Right cardiac atrium (tissue), 5 donors: Measurements from ENCODE around the gene BCL6. TPM values are rescaled to one million over a fixed set of nuclear protein-coding genes. Genes with fewer than 3 reads are reported as not detected.

Experiments
- ATAC-seq, 2 donors: fragments of 200-7000 bp; cut with Tn5 transposase; one replicate each; pipeline versions ENCODE4 v1.8.0 to v1.9.1; 2020; ENCODE audit warnings: moderate library complexity in 2 of 2, mild to moderate bottlenecking in 1 of 2
- DNase-seq, 3 donors: peaks; one replicate each; pipeline ENCODE4 v3.0.0-alpha.2; 2020
- H3K27ac ChIP-seq: one replicate; pipeline ENCODE4 v1.5.1; 2013; ENCODE audit warnings: mild to moderate bottlenecking, low read length, control low read depth, moderate library complexity
- H3K27me3 ChIP-seq: one replicate; pipeline ENCODE4 v1.6.1; 2013; ENCODE audit not compliant: control insufficient read depth, insufficient read depth
- H3K4me1 ChIP-seq: one replicate; pipeline ENCODE4 v1.6.1; 2013; ENCODE audit warnings: low read length; ENCODE audit not compliant: control insufficient read depth, insufficient read depth
- H3K4me3 ChIP-seq: one replicate; pipeline ENCODE4 v1.5.1; 2013; ENCODE audit warnings: low read length, control low read depth
- H3K9me3 ChIP-seq: one replicate; pipeline ENCODE4 v1.6.1; 2013; ENCODE audit warnings: low read length; ENCODE audit not compliant: control insufficient read depth
- WGBS: extraction: QIAGEN DNeasy Blood & Tissue Kit; methylation state at CpG from one replicate; pipeline ENCODE4 v1.1.7; 2013; 5-methylcytosine and 5-hydroxymethylcytosine counted together
- intact Hi-C, 4 donors: fragments of 100-400 bp; cut with DNase I; formaldehyde crosslinking; loops; one replicate each; pipeline versions ENCODE4 v1.11.0 to v1.14.0; 2022 to 2023
- polyA plus RNA-seq: library from polyadenylated mRNA; stranded (reverse); fragments of 200-250 nt; gene quantifications from one replicate; pipeline ENCODE4 v1.2.3, GENCODE V29; 2013
- total RNA-seq, 4 donors: library from RNA; stranded (reverse); fragmentation: NEBNext Ultra II Directional; extraction: Animal tissue kit (Norgen Biotek cat#: 25700); gene quantifications; one replicate each; pipeline ENCODE4 v1.2.1, GENCODE V29; 2021
- donor health status: healthy with polysubstance abuse.
- donor health status: DM: no; HTN: yes; CAD: no.
- donor health status: DM: no; HTN: no; CAD: no.
- donor health status: DM: no; HTN: yes; CAD: no; lungs with severe emphysema.
- donor health status: DM: yes; HTN: yes; CAD: no.

Gene BCL6
- total and polyA plus RNA-seq, 5 donors, result 45.8 to 77.3 (median 70.5) TPM

- Histone ChIP-seq H3K9me3 (no peaks in the 10 kb centered on the region), H3K27ac (no peak overlapping the region), H3K4me1 (no peaks in the 10 kb centered on the region), H3K4me3 (no peak overlapping the region), H3K27me3 (no peaks in the 10 kb centered on the region)
- DNase-seq, result peak in 2 of 3 donors; percentile 39 to 72
- intact Hi-C loops, result loop anchor here in 1 of 4 donors (10.0 kb wide), 1 partner anchor 400 kb away; no protein-coding TSS in a partner anchor
- WGBS, result 23% methylated on average over 4 of the region's 4 CpGs
- ATAC-seq, result peak; percentile 83 to 86
Measured at GRCh38 chr3:187714404-187714979, 30.8 kb downstream of the BCL6 start.

GRCh38 chr3:187713504-187713903 is 31.8 kb downstream of the BCL6 start:
- Histone ChIP-seq H3K4me1 (no peaks in the 10 kb centered on the region), H3K27me3 (no peaks in the 10 kb centered on the region), H3K27ac (no peak overlapping the region), H3K4me3 (no peak overlapping the region), H3K9me3 (no peaks in the 10 kb centered on the region)
- peak; percentile 57 to 65 for ATAC-seq
- no peak for DNase-seq
- intact Hi-C loops, result loop anchor here in 1 of 4 donors (10.0 kb wide), 1 partner anchor 399 kb away; no protein-coding TSS in a partner anchor
- WGBS, result 79% methylated on average over 2 of the region's 2 CpGs

GRCh38 chr3:187709155-187709554 is 36.1 kb downstream of the BCL6 start:
- Histone ChIP-seq H3K4me1 (peaks cover 1% of the 10 kb centered on the region), H3K9me3 (no peaks in the 10 kb centered on the region), H3K4me3 (no peak overlapping the region), H3K27me3 (no peaks in the 10 kb centered on the region), H3K27ac (no peak overlapping the region)
- DNase-seq (no peak), ATAC-seq (no peak)
- intact Hi-C loops, result no loop called here
- WGBS, result 77% methylated on average over 4 of the region's 4 CpGs

GRCh38 chr3:187708696-187709095 is 36.6 kb downstream of the BCL6 start:
- intact Hi-C loops, result no loop called here
- Histone ChIP-seq H3K27me3 (no peaks in the 10 kb centered on the region), H3K4me3 (no peak overlapping the region), H3K4me1 (peaks cover 1% of the 10 kb centered on the region), H3K27ac (no peak overlapping the region), H3K9me3 (no peaks in the 10 kb centered on the region)
- DNase-seq, result no peak
- no peak for ATAC-seq

- Histone ChIP-seq H3K4me1 (peaks cover 1% of the 10 kb centered on the region), H3K4me3 (no peak overlapping the region), H3K9me3 (no peaks in the 10 kb centered on the region), H3K27me3 (no peaks in the 10 kb centered on the region), H3K27ac (no peak overlapping the region)
- peak in 1 of 2 donors; percentile 24 for ATAC-seq
- peak; percentile 57 to 72 (median 62) for DNase-seq
- WGBS, result 81% methylated on average over 2 of the region's 2 CpGs
- intact Hi-C loops, result no loop called here
Measured at GRCh38 chr3:187706971-187707370, 38.3 kb downstream of the BCL6 start.

GRCh38 chr3:187705164-187705563 is 40.1 kb downstream of the BCL6 start:
- DNase-seq (no peak), ATAC-seq (peak; percentile 51 to 54)
- no peaks in the 10 kb centered on the region for H3K9me3 ChIP-seq
- no peaks in the 10 kb centered on the region for H3K27me3 ChIP-seq
- intact Hi-C loops, result no loop called here
- H3K27ac ChIP-seq, result no peak overlapping the region
- H3K4me3 ChIP-seq, result no peak overlapping the region
- peaks cover 1% of the 10 kb centered on the region for H3K4me1 ChIP-seq

GRCh38 chr3:187702507-187703033 is 42.7 kb downstream of the BCL6 start, which contains the start of gene RTP2:
RTP2 (minus strand) TSS chr3:187702557; CDS start chr3:187702128, 429 bp downstream.
- H3K4me3 ChIP-seq, result no peak within 1 kb of the TSS
- 60% methylated on average over 4 of the region's 4 CpGs for WGBS
- no peaks in the 10 kb centered on the region for H3K27me3 ChIP-seq
- H3K4me1 ChIP-seq, result peaks cover 1% of the 10 kb centered on the region
- no peak for DNase-seq
- H3K27ac ChIP-seq, result no peak within 1 kb of the TSS
- no peak for ATAC-seq
- intact Hi-C loops, result no loop called here
- no peaks in the 10 kb centered on the region for H3K9me3 ChIP-seq

GRCh38 chr3:187700249-187700648 is 45.0 kb downstream of the BCL6 start:
- H3K27me3 ChIP-seq, result no peaks in the 10 kb centered on the region
- no peak overlapping the region for H3K4me3 ChIP-seq
- 95% methylated on average over 2 of the region's 2 CpGs for WGBS
- H3K27ac ChIP-seq, result no peak overlapping the region
- DNase-seq, result no peak
- no peaks in the 10 kb centered on the region for H3K9me3 ChIP-seq
- intact Hi-C loops, result no loop called here
- no peak for ATAC-seq
- H3K4me1 ChIP-seq, result peaks cover 3% of the 10 kb centered on the region

- H3K4me1 ChIP-seq, result peaks cover 3% of the 10 kb centered on the region
- intact Hi-C loops, result no loop called here
- H3K27ac ChIP-seq, result no peak overlapping the region
- no peaks in the 10 kb centered on the region for H3K27me3 ChIP-seq
- ATAC-seq (no peak), DNase-seq (peak in 1 of 3 donors; percentile 36)
- 94% methylated on average over 39 of the region's 42 CpGs for WGBS
- H3K4me3 ChIP-seq, result no peak overlapping the region
- H3K9me3 ChIP-seq, result no peaks in the 10 kb centered on the region
Measured at GRCh38 chr3:187698499-187699399, 46.5 kb downstream of the BCL6 start.

GRCh38 chr3:187696021-187696420 is 49.2 kb downstream of the BCL6 start:
- intact Hi-C loops, result no loop called here
- no peak overlapping the region for H3K4me3 ChIP-seq
- DNase-seq (no peak), ATAC-seq (no peak)
- H3K27me3 ChIP-seq, result no peaks in the 10 kb centered on the region
- H3K9me3 ChIP-seq, result no peaks in the 10 kb centered on the region
- no peak overlapping the region for H3K27ac ChIP-seq
- H3K4me1 ChIP-seq, result peaks cover 3% of the 10 kb centered on the region
- WGBS, result 57% methylated on average over 4 of the region's 4 CpGs

- peak in 1 of 2 donors; percentile 19 for ATAC-seq
- intact Hi-C loops, result no loop called here
- Histone ChIP-seq H3K4me1 (peaks cover 3% of the 10 kb centered on the region), H3K27me3 (no peaks in the 10 kb centered on the region), H3K4me3 (no peak overlapping the region), H3K9me3 (no peaks in the 10 kb centered on the region), H3K27ac (no peak overlapping the region)
- 66% methylated on average over 4 of the region's 4 CpGs for WGBS
- no peak for DNase-seq
Measured at GRCh38 chr3:187695449-187695848, 49.8 kb downstream of the BCL6 start.
